Keratinocyte (primary cell): Measurements from ENCODE around the gene TMEM9.

Experiments used
- CTCF ChIP-seq, 3 experiments: IDR thresholded peaks in 1 of 3; conservative IDR thresholded peaks in 1 of 3; optimal IDR thresholded peaks in 1 of 3; 2 replicates in 2 of 3; 3 replicates in 1 of 3; pipeline versions ENCODE3 to v1.5.1; 2011; ENCODE audit warnings: low read length in 3 of 3, mild to moderate bottlenecking in 3 of 3, moderate library complexity in 2 of 3, control low read depth in 1 of 3, inconsistent platforms in 1 of 3; ENCODE audit not compliant: insufficient read depth in 2 of 3; ENCODE audit errors: extremely low read depth in 1 of 3
- EZH2 ChIP-seq: IDR thresholded peaks from one replicate; pipeline ENCODE4 v1.6.1; 2012; ENCODE audit warnings: inconsistent platforms, mild to moderate bottlenecking, low read length, moderate library complexity

GRCh38 chr1:201180141-201180540 lies 25.9 kb upstream of the TMEM9 start:
- no peak for TF ChIP-seq CTCF (optimal IDR thresholded peaks at IDR 0.05 in 1 of 3, IDR thresholded peaks at IDR 0.05 in 1 of 3, conservative IDR thresholded peaks at IDR 0.05 in 1 of 3; ENCODE audit: extremely low read depth in 1 of 3, insufficient read depth in 2 of 3, low read length in 3 of 3)
- no peak for TF ChIP-seq EZH2
